Gastrocnemius medialis (tissue), 4 donors: ENCODE measurements around the gene KIF12. TPM values are rescaled to one million over a fixed set of nuclear protein-coding genes. Genes with fewer than 3 reads are reported as not detected.
"Not testable (repeated sequence)": the region's sequence is repeated elsewhere in the genome, so short reads cannot be mapped to it uniquely, and the experiment has no call there.

Experiments
- ATAC-seq, 2 donors: fragments of 150-250 bp; one replicate each; pipeline ENCODE4 v1.9.1; 2016
- DNase-seq, 2 donors: peaks; one replicate each; pipeline ENCODE4 v3.0.0-alpha.2; 2019
- H3K27ac ChIP-seq, 4 donors: fragments of 200-600 bp; sonication (generic); 1 replicate in 1 of 4; 2 replicates in 3 of 4; pipeline ENCODE4 v1.5.1; 2016 to 2018; ENCODE audit warnings: mild to moderate bottlenecking in 2 of 4, moderate library complexity in 1 of 4
- H3K27me3 ChIP-seq, 3 donors: fragments of 200-600 bp; sonication (generic) in 2 of 3; 1 replicate in 1 of 3; 2 replicates in 2 of 3; pipeline versions ENCODE4 v1.5.1 to v1.6.0; 2016 to 2019; ENCODE audit warnings: mild to moderate bottlenecking in 1 of 3, moderate library complexity in 1 of 3
- H3K36me3 ChIP-seq, 2 donors: fragments of 200-600 bp; sonication (generic) in 1 of 2; one replicate each; pipeline ENCODE4 v1.5.1; 2017 to 2018
- H3K4me1 ChIP-seq, 2 donors: fragments of 200-600 bp; sonication (generic) in 1 of 2; one replicate each; pipeline ENCODE4 v1.5.1; 2016 to 2017; ENCODE audit warnings: mild to moderate bottlenecking in 2 of 2
- H3K4me3 ChIP-seq, 4 donors: fragments of 200-600 bp; sonication (generic) in 3 of 4; 1 replicate in 1 of 4; 2 replicates in 3 of 4; pipeline ENCODE4 v1.5.1; 2016 to 2019; ENCODE audit warnings: mild to moderate bottlenecking in 2 of 4
- H3K9me3 ChIP-seq, 3 donors: fragments of 200-600 bp; sonication (generic) in 2 of 3; 1 replicate in 1 of 3; 2 replicates in 2 of 3; pipeline ENCODE4 v1.5.1; 2016 to 2019
- POLR2A ChIP-seq, 2 donors: fragments of 450-650 bp; IDR thresholded peaks; one replicate each; pipeline ENCODE4 v1.6.1; 2017; ENCODE audit warnings: antibody characterized with exemption in 2 of 2, mild to moderate bottlenecking in 2 of 2, moderate library complexity in 2 of 2
- in situ Hi-C, 4 donors: fragments of 200-750 bp; cut with MboI; loops; one replicate each; pipeline versions ENCODE4 v1.15.0 to v1.8.0; 2017; ENCODE audit warnings: low sequenced_read_pairs in 4 of 4
- intact Hi-C: fragments of 100-400 bp; cut with DNase I; formaldehyde crosslinking; loops from one replicate; pipeline ENCODE4 v1.15.1; 2023; ENCODE audit warnings: low total_unique reads
- total RNA-seq, 4 donors: library from RNA; depleted of rRNA; stranded (reverse); fragments of >200 nt; gene quantifications; one replicate each; pipeline versions ENCODE4 v1.1.0 to v1.2.3, GENCODE V29; 2016
- TF ChIP-seq, protein P1 (sequence below), 5 experiments: fragments of 450-650 bp in 3 of 5; fragments of 200-600 bp in 2 of 5; sonication (generic) in 2 of 5; IDR thresholded peaks in 4 of 5; conservative IDR thresholded peaks in 1 of 5; 1 replicate in 4 of 5; 2 replicates in 1 of 5; pipeline ENCODE4 v1.5.1; 2016 to 2019; ENCODE audit warnings: antibody characterized with exemption in 5 of 5, mild to moderate bottlenecking in 3 of 5, moderate library complexity in 3 of 5

Gene KIF12
- total RNA-seq, 4 donors from 2014 or later = not detected

DNA sequence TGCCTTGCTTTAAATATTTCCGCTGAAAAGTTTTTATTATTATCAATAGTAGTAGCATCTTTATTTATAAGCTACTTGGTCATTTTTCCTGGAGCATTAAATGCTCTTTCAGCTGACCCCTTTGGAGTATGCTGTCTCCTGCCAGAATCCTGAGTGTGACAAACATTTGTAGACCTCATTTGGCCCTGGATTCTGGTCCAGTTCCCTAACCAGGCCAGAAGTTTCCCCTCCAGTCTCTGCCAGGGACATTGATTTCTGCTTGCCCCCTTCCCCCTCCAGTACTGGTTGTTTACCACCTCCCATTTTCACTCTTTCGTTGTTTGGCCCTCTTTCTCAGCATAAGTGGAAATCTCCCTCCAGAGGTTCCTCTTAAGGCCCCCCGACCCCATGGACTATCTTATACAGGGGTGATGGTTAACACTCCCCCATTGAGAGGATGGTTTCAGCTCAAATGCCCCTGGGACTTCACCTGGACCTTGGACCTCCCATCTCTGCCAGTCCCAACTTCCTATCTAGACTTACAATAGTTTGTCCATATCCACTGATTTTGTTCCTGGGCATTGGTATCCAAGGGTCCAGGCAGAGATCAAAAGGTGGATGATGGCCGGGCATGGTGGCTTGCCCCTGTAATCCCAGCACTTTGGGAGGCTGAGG, 31.7 kb upstream of the KIF12 start:
- no peaks in the 10 kb centered on the region for H3K27me3 ChIP-seq
- intact Hi-C loops = no loop called here
- ATAC-seq = no peak
- H3K36me3 ChIP-seq = no peaks in the 10 kb centered on the region
- H3K9me3 ChIP-seq = no peaks in the 10 kb centered on the region
- H3K4me3 ChIP-seq = no peak overlapping the region
- H3K4me1 ChIP-seq = no peaks in the 10 kb centered on the region
- in situ Hi-C loops = no loop called here
- no peak for DNase-seq
- H3K27ac ChIP-seq = no peak overlapping the region
- TF ChIP-seq POLR2A (IDR thresholded peaks at IDR 0.05) = no peak
- TF ChIP-seq, protein P1, sequence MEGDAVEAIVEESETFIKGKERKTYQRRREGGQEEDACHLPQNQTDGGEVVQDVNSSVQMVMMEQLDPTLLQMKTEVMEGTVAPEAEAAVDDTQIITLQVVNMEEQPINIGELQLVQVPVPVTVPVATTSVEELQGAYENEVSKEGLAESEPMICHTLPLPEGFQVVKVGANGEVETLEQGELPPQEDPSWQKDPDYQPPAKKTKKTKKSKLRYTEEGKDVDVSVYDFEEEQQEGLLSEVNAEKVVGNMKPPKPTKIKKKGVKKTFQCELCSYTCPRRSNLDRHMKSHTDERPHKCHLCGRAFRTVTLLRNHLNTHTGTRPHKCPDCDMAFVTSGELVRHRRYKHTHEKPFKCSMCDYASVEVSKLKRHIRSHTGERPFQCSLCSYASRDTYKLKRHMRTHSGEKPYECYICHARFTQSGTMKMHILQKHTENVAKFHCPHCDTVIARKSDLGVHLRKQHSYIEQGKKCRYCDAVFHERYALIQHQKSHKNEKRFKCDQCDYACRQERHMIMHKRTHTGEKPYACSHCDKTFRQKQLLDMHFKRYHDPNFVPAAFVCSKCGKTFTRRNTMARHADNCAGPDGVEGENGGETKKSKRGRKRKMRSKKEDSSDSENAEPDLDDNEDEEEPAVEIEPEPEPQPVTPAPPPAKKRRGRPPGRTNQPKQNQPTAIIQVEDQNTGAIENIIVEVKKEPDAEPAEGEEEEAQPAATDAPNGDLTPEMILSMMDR (IDR thresholded peaks at IDR 0.05 in 4 of 5, conservative IDR thresholded peaks at IDR 0.05 in 1 of 5) = no peak

DNA sequence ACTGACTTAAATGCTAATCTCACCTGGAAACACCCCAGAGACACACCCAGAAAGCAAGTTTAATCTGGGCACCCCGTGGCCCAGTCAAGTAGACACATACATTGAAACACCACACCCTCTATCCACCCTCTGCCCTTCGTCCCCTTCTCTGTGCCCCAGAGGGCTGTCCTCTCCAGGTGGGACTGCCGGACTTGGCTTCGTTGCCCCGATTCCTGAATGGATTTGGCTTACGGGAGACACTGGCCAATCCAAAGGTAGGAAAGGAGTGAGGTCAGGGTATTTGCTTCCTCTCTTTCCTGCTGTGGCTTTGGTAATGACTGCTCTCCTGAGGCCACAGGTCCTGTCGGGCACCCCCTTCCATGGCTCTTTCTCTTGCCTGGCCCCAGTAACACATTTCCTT, 31.0 kb upstream of the KIF12 start:
- Histone ChIP-seq H3K36me3 (no peaks in the 10 kb centered on the region), H3K9me3 (no peaks in the 10 kb centered on the region), H3K4me3 (no peak overlapping the region), H3K27me3 (no peaks in the 10 kb centered on the region), H3K27ac (no peak overlapping the region), H3K4me1 (no peaks in the 10 kb centered on the region)
- intact Hi-C loops (no loop called here), in situ Hi-C loops (no loop called here)
- DNase-seq (no peak), ATAC-seq (no peak)
- TF ChIP-seq POLR2A (IDR thresholded peaks at IDR 0.05) = no peak
- TF ChIP-seq, protein P1 (IDR thresholded peaks at IDR 0.05 in 4 of 5, conservative IDR thresholded peaks at IDR 0.05 in 1 of 5) = no peak

DNA sequence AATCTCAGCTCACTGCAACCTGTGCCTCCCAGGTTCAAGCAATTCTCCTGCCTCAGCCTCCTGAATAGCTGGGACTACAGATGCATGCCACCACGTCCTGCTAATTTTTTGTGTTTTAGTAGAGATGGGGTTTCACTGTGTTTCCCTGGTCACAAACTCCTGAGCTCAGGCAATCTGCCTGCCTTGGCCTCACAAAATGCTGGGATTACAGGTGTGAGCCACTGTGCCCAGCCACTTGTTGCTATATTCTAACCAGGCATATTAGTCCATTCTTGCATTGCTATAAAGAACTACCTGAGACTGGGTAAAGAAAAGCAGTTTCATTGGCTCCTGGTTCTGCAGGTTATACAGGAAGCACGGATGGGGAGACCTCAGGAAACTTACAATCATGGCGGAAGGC, 29.7 kb upstream of the KIF12 start:
- ATAC-seq, H3K4me3 ChIP-seq, H3K27me3 ChIP-seq, DNase-seq, H3K36me3 ChIP-seq, H3K9me3 ChIP-seq, intact Hi-C loops, in situ Hi-C loops, H3K4me1 ChIP-seq, H3K27ac ChIP-seq: not testable (repeated sequence)

DNA sequence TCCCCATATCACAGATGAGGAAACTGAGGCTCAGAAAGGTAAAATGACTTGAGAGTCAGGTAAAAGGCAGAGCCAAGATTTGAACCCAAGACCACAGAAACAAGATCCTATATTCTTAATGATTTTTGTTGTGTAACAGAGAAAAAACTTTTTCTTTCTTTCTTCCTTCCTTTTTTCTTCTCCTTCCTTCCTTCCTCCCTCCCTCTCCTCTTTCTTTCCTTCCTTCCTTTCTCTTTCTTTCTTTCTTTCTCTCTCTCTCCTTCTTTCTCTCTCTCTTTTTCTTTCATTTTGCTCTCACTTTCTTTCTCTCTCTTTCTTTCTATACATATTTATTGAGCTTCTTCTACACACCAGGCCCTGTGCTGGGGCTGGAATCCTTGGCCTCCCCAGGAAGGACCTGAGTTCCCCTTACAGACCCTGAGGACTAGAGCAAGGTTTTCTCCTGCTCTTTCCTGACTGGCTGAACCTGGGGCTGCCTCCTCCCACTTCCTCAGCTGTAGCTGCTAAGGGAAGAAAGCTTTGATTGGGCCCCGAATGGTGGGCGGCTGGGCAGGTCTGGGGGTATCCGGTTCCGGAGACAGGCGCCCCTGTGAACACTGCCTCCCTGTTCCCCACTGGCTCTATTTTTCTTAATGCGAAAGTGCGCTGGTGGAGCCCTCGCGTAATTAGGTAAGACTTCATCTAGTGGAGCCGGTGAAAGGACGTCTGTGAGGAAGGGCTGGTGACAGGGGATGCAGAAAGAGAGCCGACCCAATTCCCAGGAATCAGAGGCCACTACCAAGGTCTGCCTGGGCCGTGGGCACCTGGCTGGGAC, 27.4 kb upstream of the KIF12 start:
- Histone ChIP-seq H3K9me3 (no peaks in the 10 kb centered on the region), H3K4me1 (no peaks in the 10 kb centered on the region), H3K27ac (no peak overlapping the region), H3K27me3 (no peaks in the 10 kb centered on the region), H3K36me3 (no peaks in the 10 kb centered on the region), H3K4me3 (no peak overlapping the region)
- intact Hi-C loops (no loop called here), in situ Hi-C loops (no loop called here)
- no peak for TF ChIP-seq POLR2A (IDR thresholded peaks at IDR 0.05)
- TF ChIP-seq, protein P1 (IDR thresholded peaks at IDR 0.05 in 4 of 5, conservative IDR thresholded peaks at IDR 0.05 in 1 of 5) = no peak
- ATAC-seq = no peak
- DNase-seq = no peak

DNA sequence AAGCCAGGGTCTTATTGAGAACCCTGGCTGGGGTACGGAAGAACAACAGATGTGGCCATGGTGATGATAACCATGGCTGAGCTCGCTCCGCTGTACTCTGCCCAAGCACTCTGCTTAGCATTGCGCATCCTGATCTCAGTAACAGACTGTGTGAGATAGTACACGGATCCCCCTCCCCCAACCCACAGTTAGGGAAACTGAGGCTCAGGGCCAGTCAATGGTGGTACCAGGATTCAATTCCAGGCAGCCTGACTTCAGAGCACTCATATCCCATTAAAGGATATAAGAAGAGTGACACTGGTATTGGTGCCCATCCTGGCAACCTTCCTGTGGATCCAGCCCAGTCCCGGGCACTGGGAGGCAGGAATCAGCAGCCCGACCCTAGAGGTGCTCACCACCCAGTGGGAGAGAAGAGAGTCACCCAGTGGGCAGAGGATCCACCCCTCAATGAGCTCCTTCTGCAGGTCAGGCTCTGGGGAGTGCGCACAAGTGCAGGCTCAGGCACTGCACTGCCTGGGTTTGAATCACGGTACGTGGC, 26.5 kb upstream of the KIF12 start:
- intact Hi-C loops = no loop called here
- no peaks in the 10 kb centered on the region for H3K36me3 ChIP-seq
- H3K4me3 ChIP-seq = no peak overlapping the region
- ATAC-seq = no peak
- DNase-seq = no peak
- TF ChIP-seq, protein P1 (IDR thresholded peaks at IDR 0.05 in 4 of 5, conservative IDR thresholded peaks at IDR 0.05 in 1 of 5) = no peak
- TF ChIP-seq POLR2A (IDR thresholded peaks at IDR 0.05) = no peak
- in situ Hi-C loops = no loop called here
- no peaks in the 10 kb centered on the region for H3K27me3 ChIP-seq
- H3K4me1 ChIP-seq = no peaks in the 10 kb centered on the region
- H3K27ac ChIP-seq = no peak overlapping the region
- H3K9me3 ChIP-seq = no peaks in the 10 kb centered on the region
